Inflammatory macrophage treated with lipopolysaccharide for 1 hour (primary cell): ENCODE results near the gene SCT.

ENCODE experiments used
- DNase-seq, 2 donors: peaks; one replicate each; pipeline ENCODE4 v3.0.0-alpha.2; 2020 to 2022

Gene SCT

GRCh38 chr11:643366-643765, 16.4 kb upstream of the SCT start:
- DNase-seq = no peak

GRCh38 chr11:641806-642370, 14.9 kb upstream of the SCT start:
- DNase-seq = no peak

- DNase-seq = peak in 1 of 2 donors; percentile 3
Measured at GRCh38 chr11:640021-640706, 13.2 kb upstream of the SCT start.

GRCh38 chr11:639332-639955, 12.5 kb upstream of the SCT start:
- no peak for DNase-seq

DNA sequence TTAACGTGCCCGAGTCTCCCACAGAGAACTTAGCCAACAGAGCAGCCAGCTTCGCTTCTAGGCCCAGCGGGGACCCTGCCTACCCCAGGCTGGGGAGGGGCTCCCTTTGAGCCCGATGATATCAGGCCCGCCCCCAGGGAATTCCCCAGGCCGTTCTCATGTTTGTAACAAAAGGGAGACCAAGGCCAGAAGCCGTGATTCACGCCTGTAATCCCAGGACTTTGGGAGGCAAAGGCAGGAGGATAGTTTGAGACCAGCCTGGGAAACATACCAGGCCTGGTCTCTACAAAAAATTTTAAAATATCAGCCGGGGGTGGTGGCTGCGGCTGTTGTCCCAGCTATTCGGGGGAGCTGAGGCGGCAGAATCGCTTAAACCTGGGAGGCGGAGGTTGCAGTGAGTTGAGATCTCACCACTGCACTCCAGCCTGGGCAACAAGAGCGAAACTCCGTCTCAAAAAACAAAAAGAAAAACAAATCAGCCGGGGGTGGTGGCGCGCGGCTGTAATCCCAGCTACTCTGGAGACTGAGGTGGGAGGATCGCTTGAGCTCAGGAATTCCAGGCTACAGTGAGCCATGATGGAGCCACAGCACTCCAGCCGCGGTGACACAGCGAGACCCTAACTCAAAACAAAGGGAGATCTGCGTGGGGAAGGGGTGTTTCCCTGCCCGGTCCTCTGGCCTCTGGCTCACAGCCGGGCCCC, 11.8 kb upstream of the SCT start:
- no peak for DNase-seq

DNA sequence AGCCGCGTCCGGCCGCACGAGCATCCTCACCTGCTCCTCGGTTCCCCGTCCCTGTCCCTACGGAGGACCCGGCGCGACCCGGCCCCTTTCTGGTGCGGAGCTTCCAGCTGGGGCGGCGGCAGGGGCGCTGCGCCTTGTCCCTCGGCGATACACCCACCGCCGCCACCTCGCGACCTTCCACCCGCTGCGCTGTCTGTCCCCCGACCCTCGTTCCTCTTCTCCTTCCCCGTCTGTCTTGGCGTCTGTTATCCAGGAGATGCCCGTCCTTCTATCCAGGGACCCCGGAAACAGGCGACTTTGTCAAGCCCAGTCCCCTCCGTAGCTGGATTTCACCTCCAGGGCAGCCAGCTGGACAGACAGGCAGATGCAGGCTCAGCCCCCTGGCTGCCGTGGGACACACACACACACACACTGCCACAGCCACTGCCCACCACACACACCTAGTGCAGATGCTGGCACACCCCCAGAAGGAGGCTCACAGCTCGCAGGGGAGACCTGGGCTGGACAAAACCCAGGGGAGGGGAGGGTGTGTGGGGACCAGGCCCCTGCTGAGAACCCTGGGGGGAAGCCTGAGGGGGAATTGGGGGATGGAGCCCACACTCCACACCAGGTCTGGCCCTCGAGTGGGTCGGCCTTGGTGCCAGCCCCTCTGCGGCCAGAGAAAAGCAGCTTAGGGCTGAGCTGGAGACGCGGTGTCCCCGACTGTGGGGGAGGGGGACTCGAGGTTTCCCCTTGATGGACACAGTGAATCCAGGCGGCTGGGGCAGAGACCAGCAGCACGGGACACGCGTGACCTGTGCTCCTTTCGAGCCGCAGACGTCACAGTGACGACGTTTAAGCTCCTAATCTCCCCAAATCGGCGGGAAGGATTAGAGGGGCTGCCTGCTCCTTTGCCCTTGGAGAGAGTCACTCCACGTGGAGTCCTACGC, 10.9 kb upstream of the SCT start:
- DNase-seq = no peak

DNA sequence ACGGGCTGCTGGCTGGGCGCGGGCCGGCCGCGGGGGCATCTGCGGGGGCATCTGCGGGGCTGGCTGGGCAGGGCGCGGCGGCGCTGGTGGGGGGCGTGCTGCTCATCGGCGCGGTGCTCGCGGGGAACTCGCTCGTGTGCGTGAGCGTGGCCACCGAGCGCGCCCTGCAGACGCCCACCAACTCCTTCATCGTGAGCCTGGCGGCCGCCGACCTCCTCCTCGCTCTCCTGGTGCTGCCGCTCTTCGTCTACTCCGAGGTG, 10.3 kb upstream of the SCT start:
- DNase-seq = no peak

DNA sequence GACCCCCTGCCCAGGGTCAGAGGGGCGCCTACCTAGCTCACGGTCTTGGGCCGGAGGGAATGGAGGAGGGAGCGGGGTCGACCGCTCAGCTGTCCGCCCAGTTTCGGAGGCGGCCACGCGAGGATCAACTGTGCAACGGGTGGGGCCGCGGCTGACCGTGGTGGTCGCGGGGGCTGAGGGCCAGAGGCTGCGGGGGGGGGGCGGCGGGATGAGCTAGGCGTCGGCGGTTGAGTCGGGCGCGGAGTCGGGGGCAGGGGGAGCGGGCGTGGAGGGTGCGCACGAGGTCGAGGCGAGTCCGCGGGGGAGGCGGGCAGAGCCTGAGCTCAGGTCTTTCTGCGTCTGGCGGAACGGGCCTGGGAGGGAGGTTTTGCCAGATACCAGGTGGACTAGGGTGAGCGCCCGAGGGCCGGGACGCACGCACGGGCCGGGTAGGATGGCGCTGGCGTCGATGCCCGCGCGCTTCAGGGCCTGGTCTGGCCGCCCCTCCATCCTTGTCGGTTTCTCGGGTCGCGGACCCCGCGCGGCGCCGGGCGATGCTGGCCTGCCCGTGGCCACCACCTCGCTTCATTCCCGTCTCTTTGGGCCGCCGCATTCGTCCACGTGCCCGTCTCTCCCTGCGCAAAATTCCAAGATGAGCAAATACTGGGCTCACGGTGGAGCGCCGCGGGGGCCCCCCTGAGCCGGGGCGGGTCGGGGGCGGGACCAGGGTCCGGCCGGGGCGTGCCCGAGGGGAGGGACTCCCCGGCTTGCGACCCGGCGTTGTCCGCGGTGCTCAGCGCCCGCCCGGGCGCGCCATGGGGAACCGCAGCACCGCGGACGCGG, 9.7 kb upstream of the SCT start, which contains the start of gene DRD4:
DRD4 (plus strand) TSS at position 759 of the 822 bp plus-strand sequence; CDS start at position 795, 36 bp downstream.
- DNase-seq = peak; percentile 65 to 66

DNA sequence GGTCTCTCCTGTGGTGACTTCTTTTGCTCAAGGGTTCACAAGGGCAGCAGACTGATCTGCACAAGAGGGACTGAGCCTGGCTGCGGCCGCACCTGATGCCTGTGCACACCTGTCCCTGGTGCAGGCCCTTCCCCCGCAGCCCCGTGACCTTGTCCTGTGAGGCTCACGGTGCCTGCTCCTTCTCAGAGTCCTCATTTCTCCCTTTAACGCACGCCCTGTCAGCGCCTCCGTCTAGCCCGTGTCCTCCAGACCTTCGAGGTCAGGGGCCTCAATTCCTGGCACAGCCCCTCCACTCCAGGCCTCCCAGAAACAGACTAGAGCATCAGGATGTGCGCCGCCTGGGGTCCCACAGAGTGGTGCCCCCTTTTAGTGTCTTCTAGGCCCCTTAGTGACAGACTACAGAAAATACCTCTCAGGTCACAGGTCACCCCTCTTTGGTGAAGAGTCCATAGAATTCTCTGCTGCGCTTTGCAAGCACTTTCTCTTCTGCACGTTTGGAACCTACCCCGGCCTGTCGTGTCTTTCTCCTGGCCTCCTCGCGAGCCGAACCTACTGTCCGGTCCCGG, 9.0 kb upstream of the SCT start:
- DNase-seq = no peak

GRCh38 chr11:630871-631270, 3.9 kb upstream of the SCT start:
- no peak for DNase-seq

GRCh38 chr11:629237-629583, 2.2 kb upstream of the SCT start:
- DNase-seq = no peak

DNA sequence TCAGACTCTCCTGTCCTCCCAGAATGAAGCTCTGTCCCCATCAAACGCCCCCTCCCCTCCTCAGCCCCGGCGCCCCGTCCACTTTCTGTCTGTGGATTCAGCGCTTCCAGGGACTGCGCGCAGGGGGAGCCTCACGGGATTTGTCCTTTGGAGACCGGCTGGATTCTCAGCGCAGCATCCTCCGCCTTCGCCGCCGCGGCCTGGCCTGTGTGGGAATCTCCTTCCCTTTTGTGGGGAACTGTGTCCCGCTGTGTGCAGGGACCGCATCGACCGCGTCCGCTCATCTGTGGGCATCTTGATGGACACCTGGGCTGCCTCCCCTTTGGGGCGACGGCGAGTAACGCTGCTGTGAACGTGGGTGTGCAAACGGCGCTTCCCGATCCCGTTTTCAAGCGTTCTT, 1.1 kb upstream of the SCT start:
- DNase-seq = no peak

- no peak for DNase-seq
Measured at GRCh38 chr11:627308-627576, 261 bp upstream of the SCT start.

- no peak for DNase-seq
Measured at GRCh38 chr11:625636-626268, 1.2 kb downstream of the SCT start.

DNA sequence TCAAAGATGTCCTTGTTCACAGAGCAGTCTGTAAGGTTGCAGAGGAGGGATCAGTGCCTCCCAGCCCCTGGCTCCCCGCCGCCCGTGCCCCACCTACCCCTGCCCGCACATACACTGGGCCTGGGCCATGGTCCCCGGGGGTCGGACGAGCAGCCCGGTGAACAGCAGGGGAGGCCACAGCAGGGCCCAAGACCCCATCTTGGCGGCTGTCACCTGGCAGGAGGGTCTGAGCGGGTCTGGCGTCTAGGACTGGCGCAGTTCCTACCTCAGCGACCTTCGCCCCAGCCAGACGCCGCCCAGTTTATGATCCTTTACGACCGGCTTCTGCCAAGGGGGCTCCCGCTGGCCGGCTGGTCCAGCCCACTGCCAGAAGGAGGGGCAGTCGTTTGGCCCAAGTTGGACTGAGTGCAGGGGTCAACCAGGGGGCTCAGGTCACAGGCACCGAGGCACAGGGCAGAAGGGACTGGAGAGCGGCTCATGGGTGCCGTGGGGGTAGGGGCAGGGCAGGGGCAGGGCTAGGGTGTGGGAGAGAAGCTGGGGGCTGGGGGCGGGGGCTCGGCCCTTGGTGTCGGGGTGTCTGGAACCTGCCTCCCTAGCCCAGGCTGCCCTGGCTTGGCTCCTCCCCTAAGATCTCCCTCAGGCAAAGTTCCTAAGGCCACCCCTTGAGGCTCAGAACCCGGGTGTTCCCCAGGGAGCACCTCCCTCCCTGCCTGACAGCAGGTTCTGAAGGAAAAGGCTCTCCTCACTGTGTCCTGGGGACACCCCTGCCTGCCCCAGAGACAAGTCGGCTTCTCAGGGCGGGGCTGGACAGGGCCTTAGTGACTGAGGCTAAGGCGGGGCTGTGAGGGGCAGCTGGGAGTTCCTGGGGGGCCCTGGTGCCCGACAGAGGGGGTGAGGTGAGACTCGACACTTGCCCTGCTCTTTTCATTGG, 2.0 kb downstream of the SCT start, which contains the start of gene CDHR5:
CDHR5 (minus strand) TSS at position 251 of the 931 bp plus-strand sequence; CDS start at position 198, 53 bp downstream.
- DNase-seq = no peak

- DNase-seq = no peak
Measured at GRCh38 chr11:623999-624704, 2.8 kb downstream of the SCT start.

GRCh38 chr11:623349-623869, 3.6 kb downstream of the SCT start:
- DNase-seq = no peak

DNA sequence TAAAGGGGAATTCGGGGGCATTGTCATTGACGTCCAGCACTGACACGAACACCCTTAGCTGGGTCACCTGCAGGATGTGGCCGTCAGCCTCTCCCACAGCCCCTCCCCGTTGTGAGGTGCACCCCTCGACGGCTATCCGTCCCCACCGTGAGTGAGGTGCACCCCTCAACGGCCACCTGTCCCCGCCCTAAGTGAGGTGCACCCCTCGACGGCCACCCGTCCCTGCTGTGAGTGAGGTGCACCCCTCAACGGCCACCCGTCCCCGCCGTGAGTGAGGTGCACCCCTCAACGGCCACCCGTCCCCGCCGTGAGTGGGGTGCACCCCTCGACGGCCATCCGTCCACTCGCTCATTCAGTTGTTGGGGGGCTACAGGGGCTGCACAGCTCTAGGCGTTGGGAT, 5.1 kb downstream of the SCT start:
- no peak for DNase-seq
